ENCODE data around the gene BCAS3.
"Not testable (repeated sequence)": the region's sequence is repeated elsewhere in the genome, so short reads cannot be mapped to it uniquely, and the experiment has no call there.

BCAS3 gene

DNA sequence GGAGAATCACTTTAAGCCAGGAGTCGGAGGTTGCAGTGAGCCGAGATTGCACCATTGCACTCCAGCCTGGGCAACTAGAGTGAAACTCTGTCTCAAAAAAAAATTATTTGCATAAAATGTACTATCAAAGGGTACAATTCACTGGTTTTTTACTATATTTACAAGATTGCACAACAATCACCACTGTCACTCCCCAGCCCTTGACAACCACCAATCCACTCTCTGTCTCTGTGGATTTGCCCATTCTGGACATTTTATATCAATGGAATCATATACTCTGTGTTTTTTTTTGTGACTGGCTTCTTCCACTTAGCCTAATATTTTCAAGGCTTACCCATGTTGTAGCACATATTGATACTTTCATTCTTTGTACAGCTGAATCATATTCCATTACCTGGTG is 740.8 kb downstream of the BCAS3 start:
- no peak for DNase-seq

DNA sequence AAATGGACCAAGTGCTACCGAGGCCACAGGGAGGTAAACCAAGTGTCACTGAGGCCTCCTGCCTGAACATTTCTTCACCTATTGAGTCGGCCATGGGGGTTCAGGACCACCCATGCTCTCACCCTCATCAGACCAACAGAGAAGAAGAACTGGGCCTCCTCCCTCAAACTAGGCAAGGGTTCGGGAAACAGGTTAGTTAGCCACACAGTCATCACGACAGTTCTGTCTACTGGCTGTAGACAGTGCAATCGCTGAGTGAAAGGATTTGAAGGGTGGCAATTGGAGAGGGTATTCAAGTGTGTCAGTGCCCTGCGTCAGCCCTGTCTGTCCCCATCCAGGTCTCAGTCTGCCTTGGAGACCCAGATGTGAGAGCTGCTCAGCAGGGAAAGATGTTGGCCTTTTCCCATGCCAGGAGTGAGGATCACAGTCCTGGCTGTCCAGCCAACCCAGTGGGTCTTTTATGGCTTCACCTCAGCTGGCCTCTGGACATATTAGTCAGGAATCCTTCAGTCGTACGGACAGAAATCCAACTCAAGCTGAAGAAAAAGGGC is 741.9 kb downstream of the BCAS3 start:
- DNase-seq = no peak

DNA sequence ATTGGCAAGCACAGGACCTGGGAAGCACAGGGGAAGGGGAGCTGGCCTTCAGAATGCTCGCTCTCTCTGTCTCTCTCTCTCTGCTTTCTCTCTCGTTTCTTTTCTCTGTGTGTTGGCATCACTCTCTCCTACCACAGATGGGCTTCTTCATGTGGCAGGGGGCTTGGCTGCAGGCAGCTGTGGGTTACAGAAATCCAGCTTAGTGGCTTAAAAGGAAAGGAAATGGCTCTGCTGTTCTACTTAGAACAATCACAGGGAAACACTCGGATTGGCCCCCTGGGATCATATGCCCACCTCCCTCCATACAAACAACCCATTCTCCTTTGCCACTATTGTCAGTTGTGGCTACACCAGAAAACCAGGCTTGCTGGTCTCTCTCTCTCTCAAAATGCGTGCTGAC is 742.4 kb downstream of the BCAS3 start:
- no peak for DNase-seq

DNA sequence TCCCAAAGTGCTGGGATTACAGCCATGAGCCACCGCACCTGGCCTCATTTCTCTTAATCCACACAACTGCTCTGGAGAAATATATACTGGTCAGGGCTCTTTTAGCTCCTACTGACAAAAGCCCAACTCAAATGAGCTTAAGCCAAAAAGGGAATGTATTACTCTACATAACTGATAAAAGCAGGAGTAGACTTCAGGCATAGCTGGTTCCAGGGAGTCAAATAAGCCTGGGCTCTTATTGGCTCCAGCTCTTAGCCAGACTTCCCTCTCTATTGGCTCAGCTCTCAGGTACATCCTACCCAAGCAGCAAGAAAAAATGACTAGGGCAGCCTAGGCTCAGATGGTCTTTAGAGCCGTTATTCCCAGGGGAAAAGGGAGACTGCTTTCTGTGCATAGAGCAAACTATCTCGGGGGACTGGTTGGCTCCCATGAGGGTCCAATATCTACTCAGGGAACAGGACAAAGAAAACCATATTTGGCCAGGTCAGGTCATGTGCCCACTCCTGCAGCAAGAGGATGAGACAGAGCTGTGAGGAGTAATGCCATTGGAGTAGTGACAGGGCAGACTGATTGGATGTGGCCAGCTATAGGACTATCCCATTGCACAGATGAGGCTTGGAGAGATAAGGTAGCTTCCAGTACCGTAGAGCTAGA is 743.2 kb downstream of the BCAS3 start:
- DNase-seq = no peak

DNA sequence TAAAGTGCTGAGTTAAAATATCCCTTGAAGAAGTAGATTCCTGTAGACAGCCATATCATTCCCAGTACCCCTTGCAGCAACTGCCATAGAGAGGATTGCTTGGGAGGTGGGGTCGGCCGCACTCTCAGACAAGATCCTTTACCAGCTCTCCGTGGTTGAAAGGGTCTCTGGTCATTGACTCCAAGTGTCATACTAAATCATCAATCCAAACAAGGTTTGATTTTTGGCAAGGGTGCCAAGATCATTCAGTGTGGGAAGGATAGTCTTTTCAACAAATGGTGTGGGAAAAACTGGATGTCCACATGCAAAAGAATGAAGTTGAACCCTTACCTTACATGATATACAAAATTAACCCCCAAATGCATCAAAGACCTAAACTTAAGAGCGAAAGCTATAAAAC is 743.8 kb downstream of the BCAS3 start:
- DNase-seq = no peak

DNA sequence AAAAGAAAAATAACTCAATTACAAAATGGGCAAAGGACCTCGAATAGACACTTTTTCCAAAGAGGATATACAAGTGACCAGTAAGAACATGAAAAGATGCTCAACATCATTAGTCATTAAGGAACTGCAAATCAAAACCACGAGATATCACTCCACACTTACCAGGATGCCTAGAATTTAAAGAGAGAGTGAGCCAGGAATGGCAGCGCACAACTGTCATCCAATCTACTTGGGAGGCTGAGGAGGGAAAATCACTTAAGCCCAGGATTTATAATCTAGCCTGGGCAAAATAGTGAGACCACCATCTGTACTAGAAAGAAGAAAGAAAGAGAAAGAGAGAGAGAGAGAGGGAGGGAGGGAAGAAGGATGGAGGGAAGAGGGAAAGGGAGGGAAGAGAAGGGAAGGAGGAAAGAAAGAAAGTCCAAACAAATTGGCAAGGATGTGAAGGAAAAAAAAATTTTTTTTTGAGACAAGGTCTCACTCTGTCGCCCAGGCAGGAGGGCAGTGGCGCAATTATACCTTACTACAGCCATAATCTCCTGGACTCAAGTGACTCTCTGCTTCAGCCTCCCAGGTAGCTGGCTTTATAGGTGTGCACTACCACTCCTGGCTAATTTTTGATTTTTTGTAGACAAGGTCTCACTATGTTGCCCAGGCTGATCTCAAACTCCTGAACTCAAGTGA is 744.6 kb downstream of the BCAS3 start:
- no peak for DNase-seq

DNA sequence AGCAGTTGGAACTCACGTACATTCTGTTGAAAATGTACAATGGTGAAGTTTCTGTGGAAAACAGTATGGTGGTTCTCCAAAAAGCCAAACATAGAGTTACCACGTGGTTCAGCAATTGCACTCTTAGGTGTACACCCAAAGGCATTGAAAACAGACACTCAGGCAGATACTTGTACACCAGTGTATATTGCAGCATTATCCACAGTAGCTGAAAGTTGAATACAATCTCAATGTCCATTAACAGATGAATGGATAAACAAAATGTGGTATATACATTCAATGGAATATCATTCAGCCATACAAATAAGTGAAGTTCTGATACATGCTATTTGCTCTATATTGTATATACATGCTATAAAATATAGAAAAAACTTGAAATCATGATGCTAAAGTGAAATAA is 745.2 kb downstream of the BCAS3 start:
- DNase-seq = no peak

DNA sequence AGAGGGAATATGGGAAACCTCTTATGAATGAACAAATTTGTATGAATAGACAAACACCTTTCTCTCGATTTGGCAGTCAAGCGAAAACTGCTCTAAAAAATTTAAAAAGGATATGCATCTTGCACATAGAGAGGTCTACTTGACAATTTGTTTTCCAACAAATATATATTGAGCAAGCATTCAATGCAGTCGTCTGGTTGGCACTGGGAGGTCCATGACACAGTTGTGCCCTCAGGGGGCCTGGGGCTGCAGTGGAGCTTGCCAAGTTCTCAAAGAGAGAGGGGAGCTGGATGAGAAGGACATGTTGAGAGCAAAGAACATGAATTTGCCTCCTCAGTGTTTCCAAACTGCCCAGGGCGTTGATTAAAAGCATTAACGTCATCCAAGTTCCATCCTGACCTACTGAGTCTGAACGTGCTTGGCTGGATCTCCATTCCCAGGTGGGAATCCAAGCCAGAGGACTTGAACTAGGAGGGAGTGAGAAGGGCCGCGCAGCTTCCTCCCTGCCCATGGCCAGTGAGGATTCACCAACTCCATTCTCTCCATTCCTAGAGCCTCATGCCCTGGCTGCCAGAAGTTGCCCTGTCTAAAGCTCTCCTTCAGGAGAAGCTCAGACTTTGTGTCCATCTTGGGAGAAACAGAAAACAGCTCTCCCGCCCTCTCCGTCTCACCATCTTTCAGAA is 746.5 kb downstream of the BCAS3 start:
- no peak for DNase-seq

DNA sequence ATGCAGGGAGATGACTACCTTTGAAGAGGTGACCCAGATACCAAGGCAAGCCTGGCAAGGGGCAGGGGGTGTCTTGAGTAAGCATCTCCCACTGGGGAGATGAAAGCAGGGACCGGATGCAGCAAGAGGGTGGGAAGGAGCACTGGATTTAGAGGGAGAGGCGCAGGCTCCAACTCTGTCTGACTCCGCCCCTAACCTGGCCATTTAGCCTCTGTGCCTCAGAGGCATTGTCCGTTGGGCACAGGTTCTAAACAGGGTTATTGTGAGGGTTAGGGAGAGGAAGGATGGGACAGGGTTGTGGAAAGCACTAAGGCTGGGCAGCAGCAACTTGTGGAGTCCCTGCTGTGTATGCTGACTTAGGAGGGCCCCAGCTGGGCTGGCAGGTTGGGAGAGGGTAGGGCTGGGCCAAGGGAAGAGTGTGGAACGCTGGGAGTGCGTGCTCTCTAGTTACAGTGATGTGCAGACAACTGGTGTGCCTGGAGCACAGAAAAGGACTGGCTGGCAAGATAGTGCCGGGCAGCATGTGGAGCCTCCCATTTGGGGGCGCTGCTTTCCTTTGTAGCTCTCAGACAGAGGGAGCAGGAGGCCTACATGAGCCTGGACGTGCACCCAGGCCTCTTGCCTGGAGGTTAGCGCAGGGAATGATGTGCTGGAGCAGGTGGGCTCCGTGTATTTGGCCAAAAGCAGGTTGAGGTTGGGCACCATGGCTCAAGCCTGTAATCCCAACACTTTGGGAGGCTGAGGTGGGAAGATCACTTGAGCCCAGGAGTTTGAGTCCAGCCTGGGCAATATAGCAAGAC is 748.2 kb downstream of the BCAS3 start:
- peak in 1 of 2 experiments; percentile 24 for DNase-seq

DNA sequence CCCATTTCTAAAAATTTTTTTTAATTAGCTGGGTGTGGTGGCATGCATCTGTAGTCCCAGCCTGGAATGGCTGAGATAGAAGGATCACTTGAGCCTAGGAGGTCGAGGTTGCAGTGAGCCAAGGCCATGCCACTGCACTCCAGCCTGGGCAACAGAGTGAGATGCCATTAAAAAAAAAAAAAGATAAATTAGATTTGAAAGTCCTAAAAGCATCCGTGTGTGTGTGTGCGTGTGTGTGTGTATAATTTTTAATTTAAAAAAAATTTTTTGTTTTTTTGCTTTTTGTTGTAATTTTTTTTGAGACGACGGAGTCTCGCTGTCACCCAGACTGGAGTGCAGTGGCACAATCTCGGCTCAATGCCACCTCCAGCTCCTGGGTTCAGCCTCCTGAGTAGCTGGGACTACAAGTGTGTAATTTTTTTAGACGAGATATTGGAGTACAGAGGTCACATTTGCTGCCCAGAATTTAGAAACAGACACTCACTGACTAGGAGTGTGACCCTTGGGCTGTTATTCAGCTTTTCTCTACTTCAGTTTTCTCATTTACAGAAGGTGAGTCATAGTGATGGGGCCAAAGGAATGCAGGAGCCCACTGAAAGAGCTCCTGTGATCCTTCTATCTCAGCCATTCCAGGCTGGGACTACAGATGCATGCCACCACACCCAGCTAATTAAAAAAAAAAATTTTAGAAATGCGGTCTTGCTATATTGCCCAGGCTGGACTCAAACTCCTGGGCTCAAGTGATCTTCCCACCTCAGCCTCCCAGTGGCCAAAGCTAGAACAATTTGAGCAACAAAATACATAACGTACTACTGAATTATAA is 749.0 kb downstream of the BCAS3 start:
- DNase-seq = no peak

DNA sequence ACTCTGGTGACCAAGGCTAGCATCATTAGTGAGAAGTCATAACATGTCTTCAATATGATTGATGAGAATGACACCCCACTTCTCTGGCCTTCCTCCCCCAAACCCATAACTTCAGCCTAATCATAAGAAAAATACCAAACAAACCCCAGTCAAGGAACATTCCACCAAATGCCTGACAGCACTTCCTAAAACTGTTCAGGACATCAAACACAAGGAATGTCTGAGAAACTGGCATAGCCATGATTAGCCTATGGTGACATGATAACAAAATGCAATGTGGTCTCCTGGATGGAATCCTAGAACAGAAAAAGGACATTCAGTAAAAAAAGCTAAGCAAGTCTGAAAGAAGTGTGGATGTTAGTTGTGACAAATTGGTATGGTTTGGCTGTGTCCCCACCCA is 749.9 kb downstream of the BCAS3 start:
- no peak for DNase-seq

DNA sequence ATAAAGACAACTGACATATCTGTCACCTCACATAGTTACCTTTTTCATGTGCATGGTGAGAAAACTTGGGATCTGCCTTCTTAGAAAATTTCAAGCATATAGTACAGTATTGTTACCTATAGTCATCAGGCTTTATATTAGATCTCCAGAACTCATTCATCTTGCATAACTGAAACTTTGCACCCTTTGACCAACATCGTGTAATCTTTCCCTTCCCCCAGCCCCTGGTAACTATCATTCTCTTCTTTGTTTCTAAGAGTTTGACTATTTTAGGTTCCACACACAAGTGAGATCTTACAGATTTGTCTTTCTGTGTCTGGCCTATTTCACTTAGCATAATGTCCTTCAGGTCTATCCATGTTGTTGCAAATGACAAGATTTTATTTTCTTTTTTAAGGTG is 751.6 kb downstream of the BCAS3 start:
- no peak for DNase-seq

DNA sequence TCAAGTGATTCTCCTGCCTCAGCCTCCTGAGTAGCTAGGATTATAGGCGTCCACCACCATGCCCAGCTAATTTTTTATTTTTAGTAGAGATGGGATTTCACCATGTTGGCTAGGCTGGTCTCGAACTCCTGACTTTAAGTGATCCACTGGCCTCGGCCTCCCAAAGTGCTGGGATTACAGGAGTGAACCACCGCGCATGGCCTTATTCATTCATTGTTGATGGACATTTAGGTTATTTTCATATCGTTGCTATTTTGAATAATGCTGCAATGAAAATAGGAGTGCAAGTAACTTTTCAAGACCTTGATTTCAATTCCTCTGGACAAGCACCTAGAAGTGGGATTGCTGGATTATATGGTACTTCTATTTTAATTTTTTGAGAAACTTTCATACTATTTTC is 752.2 kb downstream of the BCAS3 start:
- DNase-seq = not testable (repeated sequence)

DNA sequence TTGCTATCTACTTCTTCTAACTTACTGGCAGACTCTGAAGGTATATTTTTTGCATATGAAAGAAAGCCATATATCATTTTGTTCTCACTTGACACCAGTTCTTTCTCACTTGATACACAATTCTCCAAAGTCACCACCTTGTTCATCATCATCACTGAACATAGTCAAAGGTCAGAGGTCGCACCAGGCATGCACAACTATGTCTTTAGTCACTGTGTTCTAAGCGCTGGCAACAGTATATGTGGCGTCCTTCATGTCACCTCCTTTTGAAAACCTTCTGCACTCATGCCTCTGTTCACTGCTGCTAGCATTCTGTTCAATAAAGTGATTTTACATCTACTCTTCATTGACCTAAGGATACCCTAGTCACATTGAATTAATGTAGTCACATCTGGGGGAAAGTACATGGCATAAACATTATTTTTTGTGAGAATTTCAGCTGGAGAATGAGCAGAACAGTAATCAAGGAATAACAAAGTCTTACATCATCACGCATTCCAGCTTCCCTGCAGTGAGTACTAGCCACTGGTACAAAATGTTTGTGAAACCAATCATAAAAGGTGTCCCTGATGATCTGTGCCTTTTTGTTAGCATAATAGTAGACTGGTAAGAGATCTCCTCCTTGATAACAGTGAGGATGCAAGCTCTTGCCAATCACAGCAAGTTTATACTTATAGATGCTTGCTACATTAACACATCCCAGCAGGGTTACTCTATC is 754.1 kb downstream of the BCAS3 start:
- DNase-seq = no peak

DNA sequence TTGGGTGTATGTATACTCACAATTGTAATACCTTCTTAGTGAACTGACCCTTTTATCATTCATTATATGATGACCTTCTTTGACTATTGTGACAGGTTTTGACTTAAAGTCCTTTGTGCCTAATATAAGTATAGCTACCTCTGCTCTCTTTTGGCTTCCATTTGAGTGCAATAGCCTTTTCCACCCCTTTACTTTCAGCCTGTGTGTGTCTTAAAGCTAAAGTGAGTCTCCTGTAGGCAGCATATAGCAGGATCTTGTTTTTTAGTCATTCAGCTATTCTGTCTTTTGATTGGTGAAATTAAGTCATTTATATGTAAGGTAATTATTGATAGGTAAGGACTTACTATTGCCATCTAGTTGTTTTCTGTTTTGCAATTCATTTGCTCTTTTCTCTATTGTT is 758.6 kb downstream of the BCAS3 start:
- no peak for DNase-seq

DNA sequence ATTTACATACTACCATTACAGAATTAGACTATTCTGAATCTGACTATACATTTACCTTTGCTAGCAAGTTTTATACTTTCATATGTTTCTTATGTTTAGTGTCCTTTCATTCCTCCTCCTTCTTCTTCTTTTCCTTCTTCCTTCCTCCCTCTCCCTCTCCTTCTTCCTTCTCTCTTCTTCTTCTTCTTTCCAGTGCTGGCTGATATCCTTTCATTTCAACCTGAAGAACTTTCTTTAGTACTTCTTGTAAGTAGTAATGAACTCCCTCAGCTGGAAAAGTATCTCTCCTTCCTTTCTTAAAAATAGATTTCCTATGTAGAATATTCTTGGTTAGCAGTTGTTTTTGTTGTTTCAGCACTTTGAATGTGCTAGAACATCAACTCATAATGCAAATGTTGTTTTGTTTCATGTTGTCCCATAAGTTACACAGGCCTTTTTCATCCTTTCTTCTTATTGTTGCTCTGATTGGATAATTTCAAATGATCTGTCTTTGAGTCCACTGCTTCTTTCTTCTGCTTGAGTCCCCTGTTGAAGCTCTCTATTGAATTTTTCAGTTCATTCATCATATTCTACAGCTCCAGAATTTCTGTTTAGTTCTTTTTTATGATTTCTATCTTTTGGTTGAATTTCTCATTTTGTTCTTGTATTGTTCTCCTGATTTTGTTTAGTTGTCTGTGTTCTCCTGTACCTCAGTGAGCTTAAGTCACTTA is 759.5 kb downstream of the BCAS3 start:
- DNase-seq = no peak

DNA sequence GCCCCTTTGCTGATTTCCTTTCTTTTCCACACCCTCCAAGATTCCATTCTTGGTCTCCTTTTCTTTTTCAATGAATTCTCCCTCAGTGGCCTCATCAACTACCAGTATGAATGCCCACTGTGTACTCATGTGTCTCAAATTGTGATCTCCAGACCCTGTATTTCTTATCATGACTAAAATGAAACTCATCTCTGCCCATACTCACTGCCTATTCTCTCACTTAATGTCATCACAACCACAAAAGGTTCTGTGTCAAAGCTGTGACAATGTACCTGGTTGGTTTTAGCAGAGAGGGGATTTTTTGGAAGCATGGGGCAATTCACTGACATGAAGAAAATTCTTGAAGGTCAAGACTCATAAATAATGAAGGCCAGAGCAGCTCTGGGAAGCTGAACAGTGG is 763.0 kb downstream of the BCAS3 start:
- no peak for DNase-seq

DNA sequence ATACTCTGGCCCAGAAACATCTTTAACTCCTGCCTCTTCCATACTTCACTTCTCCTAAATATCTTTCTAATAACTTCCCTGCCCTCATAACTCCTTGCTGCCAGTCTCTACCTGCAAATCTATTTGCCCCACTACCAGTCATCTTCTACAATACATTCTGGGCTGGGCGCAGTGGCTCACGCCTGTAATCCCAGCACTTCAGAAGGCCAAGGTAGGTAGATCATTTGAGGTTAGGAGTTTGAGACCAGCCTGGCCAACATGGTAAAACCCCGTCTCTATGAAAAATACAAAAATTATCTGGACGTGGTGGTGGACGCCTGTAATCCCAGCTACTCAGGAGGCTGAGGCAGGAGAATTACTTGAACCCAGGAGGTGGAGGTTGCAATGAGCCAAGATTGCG is 763.9 kb downstream of the BCAS3 start:
- not testable (repeated sequence) for DNase-seq

DNA sequence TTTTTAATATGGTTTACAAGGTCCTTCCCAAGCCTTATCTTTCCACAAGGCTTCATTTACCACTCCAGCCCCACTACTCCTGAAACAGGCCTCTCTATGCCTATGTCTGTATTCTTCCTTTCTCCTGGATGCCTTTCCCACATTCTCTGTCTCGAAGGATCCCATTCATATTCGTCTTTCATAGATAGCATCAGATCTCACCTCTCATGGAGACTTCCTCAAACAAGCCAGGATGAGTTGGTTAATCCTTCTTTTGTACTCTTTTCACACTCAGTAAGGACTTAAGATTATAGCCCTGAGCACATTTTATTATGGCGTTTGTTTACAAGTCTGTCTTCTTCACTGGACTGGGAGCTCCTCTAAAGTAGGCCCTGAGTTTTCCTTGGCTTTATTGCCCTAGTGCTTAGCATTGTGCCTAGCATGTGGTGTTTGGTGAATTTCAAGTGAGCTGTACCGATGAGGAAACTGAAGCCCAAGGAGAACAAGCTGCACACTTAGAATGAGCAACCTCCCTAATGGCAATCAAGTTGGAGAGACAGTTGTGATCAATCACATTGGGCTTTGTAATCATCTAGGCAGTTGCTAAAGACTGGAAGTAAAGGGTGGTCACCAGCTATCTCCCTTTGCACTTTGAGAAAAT is 764.6 kb downstream of the BCAS3 start:
- DNase-seq = no peak

Data from NCI-H526 (cell line).